Measurements from ENCODE around the gene ANKS1A. TPM values are rescaled to one million over a fixed set of nuclear protein-coding genes. Genes with fewer than 3 reads are reported as not detected.

Gene ANKS1A
- total RNA-seq, 1 experiment from 2014 or later: 26.5 TPM

DNA sequence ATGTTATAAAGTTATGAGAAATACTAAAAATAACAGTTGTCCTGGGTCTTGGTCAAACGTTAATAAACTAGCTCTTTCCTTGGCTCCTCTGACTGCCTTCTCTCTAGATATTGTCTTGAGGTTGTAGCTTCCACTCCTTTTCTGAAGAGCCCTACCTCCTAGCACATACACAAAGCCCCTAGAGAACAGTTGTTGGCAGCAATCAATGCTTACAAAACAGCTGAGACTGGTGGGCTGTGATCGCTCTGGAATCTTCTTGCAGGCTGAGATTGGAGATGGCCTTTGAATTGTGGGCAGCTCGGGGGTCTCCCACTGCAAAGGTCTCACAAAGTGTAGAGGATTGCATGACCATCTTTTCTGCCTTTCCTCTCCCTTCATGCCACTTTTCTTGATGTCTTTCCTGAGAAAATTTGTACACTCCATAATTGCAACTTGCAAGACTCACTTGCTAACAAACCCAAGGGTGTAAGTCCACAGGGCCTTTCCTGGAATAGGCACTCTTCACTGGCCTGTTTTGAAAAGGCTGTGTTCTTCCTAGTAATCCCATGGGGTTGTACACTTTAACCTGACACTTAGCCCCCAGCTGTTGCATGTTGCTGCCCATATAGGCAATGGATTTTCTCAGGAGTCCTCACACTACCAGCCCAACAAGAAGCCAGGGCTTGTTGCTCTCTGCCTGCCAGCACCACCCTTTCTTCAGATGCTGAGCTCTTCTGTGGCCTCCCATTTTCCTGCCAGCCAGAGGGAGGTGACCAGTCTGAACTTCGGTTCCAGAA, 152.2 kb downstream of the ANKS1A start:
- TF ChIP-seq, protein P1, sequence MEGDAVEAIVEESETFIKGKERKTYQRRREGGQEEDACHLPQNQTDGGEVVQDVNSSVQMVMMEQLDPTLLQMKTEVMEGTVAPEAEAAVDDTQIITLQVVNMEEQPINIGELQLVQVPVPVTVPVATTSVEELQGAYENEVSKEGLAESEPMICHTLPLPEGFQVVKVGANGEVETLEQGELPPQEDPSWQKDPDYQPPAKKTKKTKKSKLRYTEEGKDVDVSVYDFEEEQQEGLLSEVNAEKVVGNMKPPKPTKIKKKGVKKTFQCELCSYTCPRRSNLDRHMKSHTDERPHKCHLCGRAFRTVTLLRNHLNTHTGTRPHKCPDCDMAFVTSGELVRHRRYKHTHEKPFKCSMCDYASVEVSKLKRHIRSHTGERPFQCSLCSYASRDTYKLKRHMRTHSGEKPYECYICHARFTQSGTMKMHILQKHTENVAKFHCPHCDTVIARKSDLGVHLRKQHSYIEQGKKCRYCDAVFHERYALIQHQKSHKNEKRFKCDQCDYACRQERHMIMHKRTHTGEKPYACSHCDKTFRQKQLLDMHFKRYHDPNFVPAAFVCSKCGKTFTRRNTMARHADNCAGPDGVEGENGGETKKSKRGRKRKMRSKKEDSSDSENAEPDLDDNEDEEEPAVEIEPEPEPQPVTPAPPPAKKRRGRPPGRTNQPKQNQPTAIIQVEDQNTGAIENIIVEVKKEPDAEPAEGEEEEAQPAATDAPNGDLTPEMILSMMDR (conservative IDR thresholded peaks at IDR 0.05): no peak
- DNase-seq: no peak
- Histone ChIP-seq H3K56ac (ENCODE audit: insufficient read length, low read depth, low read length) (no peak overlapping the region), H3K79me2 (ENCODE audit: insufficient read depth, low read length) (no peaks in the 10 kb centered on the region), H3K4me1 (ENCODE audit: insufficient read depth, low read length) (peaks cover 33% of the 10 kb centered on the region), H3K79me1 (ENCODE audit: insufficient read depth, low read depth, low read length, poor library complexity, severe bottlenecking) (no peaks in the 10 kb centered on the region), H3T11ph (ENCODE audit: low read length) (no peak overlapping the region), H2BK5ac (ENCODE audit: insufficient read length, low read length) (no peak overlapping the region), H3K9me3 (ENCODE audit: control insufficient read depth, low read depth, low read length) (no peaks in the 10 kb centered on the region), H2AFZ (ENCODE audit: low read length) (no peak overlapping the region), H3K18ac (ENCODE audit: insufficient read length, low read depth, low read length) (no peak overlapping the region), H3K23me2 (ENCODE audit: insufficient read length, low read depth, low read length, poor library complexity, severe bottlenecking) (no peaks in the 10 kb centered on the region), H2BK15ac (ENCODE audit: low read depth, low read length) (no peak overlapping the region), H3K27me3 (ENCODE audit: insufficient read depth, low read length) (no peaks in the 10 kb centered on the region), H4K91ac (ENCODE audit: insufficient read length, low read depth, low read length) (no peak overlapping the region), H3K4me2 (ENCODE audit: insufficient read depth, insufficient read length, low read length) (no peak overlapping the region), H3K4ac (ENCODE audit: low read depth, low read length) (no peak overlapping the region), H2BK20ac (ENCODE audit: low read depth, low read length, poor library complexity, severe bottlenecking) (no peak overlapping the region), H4K8ac (replicated peaks; ENCODE audit: insufficient read length, low read depth, low read length) (no peak overlapping the region), H2BK12ac (ENCODE audit: insufficient read length, low read depth, low read length) (no peak overlapping the region), H2AK5ac (ENCODE audit: insufficient read length, low read length) (no peak overlapping the region), H3K27ac (ENCODE audit: insufficient read length, low read depth, low read length) (no peak overlapping the region), H4K20me1 (ENCODE audit: control insufficient read depth, insufficient read depth, insufficient read length) (no peaks in the 10 kb centered on the region), H2BK120ac (ENCODE audit: low read depth, low read length, poor library complexity, severe bottlenecking) (no peak overlapping the region), H3K9ac (ENCODE audit: extremely low read depth, insufficient read length, low read length) (no peak overlapping the region), H3K14ac (ENCODE audit: insufficient read depth, low read length) (no peak overlapping the region), H4K5ac (ENCODE audit: insufficient read length, low read depth, low read length) (no peak overlapping the region), H3K23ac (ENCODE audit: insufficient read length, low read depth, low read length) (no peak overlapping the region)
- no CpG with 5 or more reads among the region's 4 CpGs for WGBS (ENCODE audit: extremely low coverage, insufficient read length, low lambda C conversion rate)
- no peaks in the 10 kb centered on the region for H3K27me3 Mint-ChIP-seq (ENCODE audit: low read depth)
- H3K4me3 Mint-ChIP-seq: no peak overlapping the region
- H3K4me1 Mint-ChIP-seq: peaks cover 26 to 28% of the 10 kb centered on the region in 2 experiments
- peaks cover 2 to 15% (median 11%) of the 10 kb centered on the region in 3 experiments; a peak in 4 of 7 replicates for H3K36me3 Mint-ChIP-seq (ENCODE audit: insufficient read depth in 1 of 3, low read depth in 3 of 3)
- H3K27ac Mint-ChIP-seq: peak overlapping the region in 1 of 3 experiments; percentile 58; a peak in 3 of 7 replicates
- H3K9me3 Mint-ChIP-seq: no peaks in the 10 kb centered on the region

Measured in H9 (cell line).